ENCODE data around the gene SMOC2.

Gene SMOC2

GRCh38 chr6:168490757-168491156, 49.8 kb downstream of the SMOC2 start:
- no peak for DNase-seq

GRCh38 chr6:168493976-168494375, 53.0 kb downstream of the SMOC2 start:
- DNase-seq: no peak

GRCh38 chr6:168494726-168495125, 53.7 kb downstream of the SMOC2 start:
- no peak for DNase-seq

GRCh38 chr6:168495133-168495532, 54.1 kb downstream of the SMOC2 start:
- no peak for DNase-seq

GRCh38 chr6:168495636-168496035, 54.7 kb downstream of the SMOC2 start:
- DNase-seq: no peak

- DNase-seq: no peak
These were observed 55.4 kb downstream of the SMOC2 start for GRCh38 chr6:168496139-168496996.

- DNase-seq: no peak
These were observed 56.0 kb downstream of the SMOC2 start for GRCh38 chr6:168496997-168497331.

- no peak for DNase-seq
These were observed 56.4 kb downstream of the SMOC2 start for GRCh38 chr6:168497381-168497780.

- DNase-seq: no peak
These were observed 57.3 kb downstream of the SMOC2 start for GRCh38 chr6:168498161-168498843.

- DNase-seq: no peak
These were observed 58.2 kb downstream of the SMOC2 start for GRCh38 chr6:168499045-168499650.

- DNase-seq: no peak
These were observed 59.5 kb downstream of the SMOC2 start for GRCh38 chr6:168500519-168500918.

GRCh38 chr6:168501561-168501960, 60.6 kb downstream of the SMOC2 start:
- DNase-seq: no peak

- DNase-seq: no peak
These were observed 63.4 kb downstream of the SMOC2 start for GRCh38 chr6:168504366-168504765.

GRCh38 chr6:168506460-168506859, 65.5 kb downstream of the SMOC2 start:
- no peak for DNase-seq

- DNase-seq: no peak
These were observed 66.3 kb downstream of the SMOC2 start for GRCh38 chr6:168507297-168507696.

GRCh38 chr6:168507730-168508129, 66.7 kb downstream of the SMOC2 start:
- DNase-seq: no peak

GRCh38 chr6:168508903-168509302, 67.9 kb downstream of the SMOC2 start:
- no peak for DNase-seq

- no peak for DNase-seq
These were observed 72.8 kb downstream of the SMOC2 start for GRCh38 chr6:168513766-168514165.

- DNase-seq: no peak
These were observed 73.2 kb downstream of the SMOC2 start for GRCh38 chr6:168514216-168514615.

GRCh38 chr6:168515376-168515775, 74.4 kb downstream of the SMOC2 start:
- DNase-seq: no peak

- no peak for DNase-seq
These were observed 76.2 kb downstream of the SMOC2 start for GRCh38 chr6:168516944-168517741.

GRCh38 chr6:168517742-168518347, 76.9 kb downstream of the SMOC2 start:
- DNase-seq: peak; percentile 17

- DNase-seq: no peak
These were observed 77.4 kb downstream of the SMOC2 start for GRCh38 chr6:168518348-168518745.

All from activated CD8-positive, alpha-beta memory T cell treated with anti-CD3 and anti-CD28 coated beads, Interleukin-2, amount 50 U/mL, for 48 hours (primary cell).